MCF 10A (cell line): ENCODE measurements around the gene ZNF283. TPM values are rescaled to one million over a fixed set of nuclear protein-coding genes. Genes with fewer than 3 reads are reported as not detected.

Experiments
- BruUV-seq: library from RNA; stranded (reverse); fragments of 400-500 nt; replicated peaks from 2 replicates; lab custom pipeline; 2021; lab: Mats Ljungman, UMichigan
- CTCF ChIA-PET: fragments of 300-600 bp; sonication (Branson Sonifier 250); formaldehyde crosslinking; extraction: SDS; loops from one replicate; lab custom pipeline; 2021; ENCODE audit warnings: antibody characterized with exemption, inconsistent platforms; lab: Yijun Ruan, JAX
- POLR2A ChIA-PET: fragments of 300-600, 350-650 bp; sonication (Branson Sonifier 250); formaldehyde crosslinking; extraction: SDS; loops from one replicate; lab custom pipeline; 2020; ENCODE audit warnings: antibody characterized with exemption, inconsistent platforms; lab: Yijun Ruan, JAX
- DNase-seq: peaks from one replicate; pipeline ENCODE4 v3.0.0-alpha.2; 2018; ENCODE audit not compliant: unreplicated experiment
- H3K27ac Mint-ChIP-seq: one replicate; pipeline ENCODE4 v1.8.0; 2022; ENCODE audit warnings: mild to moderate bottlenecking, low read depth, mixed read lengths; ENCODE audit not compliant: unreplicated experiment
- H3K27me3 Mint-ChIP-seq: one replicate; pipeline ENCODE4 v1.8.0; 2022; ENCODE audit warnings: mixed read lengths; ENCODE audit not compliant: insufficient read depth, unreplicated experiment
- H3K36me3 Mint-ChIP-seq: one replicate; pipeline ENCODE4 v1.8.0; 2022; ENCODE audit warnings: mild to moderate bottlenecking, moderate library complexity, mixed read lengths; ENCODE audit not compliant: insufficient read depth, unreplicated experiment
- H3K4me1 Mint-ChIP-seq: one replicate; pipeline ENCODE4 v1.8.0; 2022; ENCODE audit warnings: mixed read lengths; ENCODE audit not compliant: insufficient read depth, unreplicated experiment
- H3K4me3 Mint-ChIP-seq: one replicate; pipeline ENCODE4 v1.8.0; 2022; ENCODE audit warnings: mild to moderate bottlenecking, moderate library complexity, mixed read lengths; ENCODE audit not compliant: unreplicated experiment
- H3K9me3 Mint-ChIP-seq: one replicate; pipeline ENCODE4 v1.8.0; 2022; ENCODE audit warnings: mixed read lengths; ENCODE audit not compliant: unreplicated experiment
- CTCF ChIP-seq: fragments of 200-600 bp; IDR thresholded peaks from one replicate; pipeline ENCODE4 v1.8.0; 2022; ENCODE audit warnings: antibody characterized with exemption, mild to moderate bottlenecking; ENCODE audit not compliant: unreplicated experiment
- intact Hi-C: fragments of 100-400 bp; cut with micrococcal nuclease; formaldehyde crosslinking; loops from 2 replicates; pipeline ENCODE4 v1.14.1; 2022
- total RNA-seq: library from RNA; stranded (reverse); gene quantifications from 2 replicates; pipeline ENCODE4 v1.2.3, GENCODE V29; 2022

ZNF283 gene
- total RNA-seq, 1 experiment from 2014 or later, result 15.4 TPM

- Mint-ChIP-seq H3K4me3 (no peak within 1 kb of the TSS), H3K4me1 (no peaks in the 10 kb centered on the region), H3K27ac (no peak within 1 kb of the TSS), H3K27me3 (no peaks in the 10 kb centered on the region), H3K9me3 (peaks cover 48% of the 10 kb centered on the region), H3K36me3 (no peaks in the 10 kb centered on the region)
- intact Hi-C loops, result no loop called here
- POLR2A ChIA-PET, result interaction anchor here (0.8 kb wide), 1 partner anchor 11 kb away, joined by 3 read pairs; no protein-coding TSS in a partner anchor
- no peak for DNase-seq
- no TSS peak for BruUV-seq
- CTCF ChIA-PET, result no interaction called here
- no peak for TF ChIP-seq CTCF
Measured at GRCh38 chr19:43883864-43884263, 56.7 kb downstream of the ZNF283 start, which contains the start of gene ZNF404. Gene ZNF404, minus strand, starts transcription at chr19:43883964.

GRCh38 chr19:43895727-43896308 lies 68.7 kb downstream of the ZNF283 start:
- no peaks in the 10 kb centered on the region for H3K4me1 Mint-ChIP-seq
- peaks cover 7% of the 10 kb centered on the region for H3K36me3 Mint-ChIP-seq
- intact Hi-C loops, result no loop called here
- no peak for TF ChIP-seq CTCF
- ChIA-PET POLR2A (no interaction called here), CTCF (no interaction called here)
- H3K4me3 Mint-ChIP-seq, result no peak overlapping the region
- no peak overlapping the region for H3K27ac Mint-ChIP-seq
- H3K9me3 Mint-ChIP-seq, result peaks cover 17% of the 10 kb centered on the region
- no TSS peak for BruUV-seq
- DNase-seq, result peak; percentile 41
- no peaks in the 10 kb centered on the region for H3K27me3 Mint-ChIP-seq

Other genes starting within 250 kb of the ZNF283 start
- gene IRGQ, start 231.2 kb upstream of the ZNF283 start, total RNA-seq, result 21.0 and 26.5 TPM in 2 replicates
- gene ZNF576, start 230.7 kb upstream of the ZNF283 start, total RNA-seq, result 13.2 and 18.4 TPM in 2 replicates
- gene SRRM5, start 215.2 kb upstream of the ZNF283 start, total RNA-seq, result 0.28 and 0.88 TPM in 2 replicates
- 18.6 and 23.3 TPM in 2 replicates for gene ZNF428, start 207.7 kb upstream of the ZNF283 start, total RNA-seq
- gene CADM4, start 187.5 kb upstream of the ZNF283 start, total RNA-seq, result 3.2 and 3.8 TPM in 2 replicates
- gene PLAUR, start 157.2 kb upstream of the ZNF283 start, total RNA-seq, result 14.0 and 32.2 TPM in 2 replicates
- gene IRGC, start 111.2 kb upstream of the ZNF283 start, total RNA-seq, result not detected in 2 replicates
- gene SMG9, start 72.4 kb upstream of the ZNF283 start, total RNA-seq, result 76.0 and 76.4 TPM in 2 replicates
- gene KCNN4, start 46.3 kb upstream of the ZNF283 start, total RNA-seq, result 34.2 and 45.9 TPM in 2 replicates
- gene LYPD5, start 24.9 kb upstream of the ZNF283 start, total RNA-seq, result 0.21 and 0.47 TPM in 2 replicates
- gene ZNF404, start 56.6 kb downstream of the ZNF283 start, total RNA-seq, result 1.2 TPM in 2 replicates
- gene ZNF45, start 108.0 kb downstream of the ZNF283 start, total RNA-seq, result 8.1 and 9.9 TPM in 2 replicates
- 1.2 and 1.8 TPM in 2 replicates for gene ZNF221, start 123.9 kb downstream of the ZNF283 start, total RNA-seq
- 4.2 and 6.7 TPM in 2 replicates for gene ZNF155, start 156.9 kb downstream of the ZNF283 start, total RNA-seq
- gene ZNF230, start 175.6 kb downstream of the ZNF283 start, total RNA-seq, result 2.9 and 4.0 TPM in 2 replicates
- 3.3 and 4.3 TPM in 2 replicates for gene ZNF222, start 198.1 kb downstream of the ZNF283 start, total RNA-seq
- 0.56 and 0.59 TPM in 2 replicates for gene ZNF223, start 224.7 kb downstream of the ZNF283 start, total RNA-seq
- 2.5 and 3.8 TPM in 2 replicates for gene ZNF284, start 244.8 kb downstream of the ZNF283 start, total RNA-seq